Nephron (organoid): Measurements from ENCODE around the gene CCRL2.

Source experiments
- H3K27ac Mint-ChIP-seq, 3 experiments: 2 replicates each; pipeline ENCODE4 v1.8.0; 2020; ENCODE audit warnings: mixed read lengths in 3 of 3, mild to moderate bottlenecking in 2 of 3, moderate library complexity in 1 of 3
- H3K27me3 Mint-ChIP-seq: 2 replicates; pipeline ENCODE4 v1.8.0; 2021; ENCODE audit warnings: low read depth, mild to moderate bottlenecking, moderate library complexity, mixed read lengths
- H3K36me3 Mint-ChIP-seq: 2 replicates; pipeline ENCODE4 v1.8.0; 2020; ENCODE audit warnings: low read depth, mixed read lengths
- H3K4me1 Mint-ChIP-seq: 2 replicates; pipeline ENCODE4 v1.8.0; 2020; ENCODE audit warnings: mixed read lengths
- H3K4me3 Mint-ChIP-seq, 3 experiments: 2 replicates each; pipeline ENCODE4 v1.8.0; 2020; ENCODE audit warnings: mild to moderate bottlenecking in 3 of 3, mixed read lengths in 3 of 3, moderate library complexity in 2 of 3
- H3K9me3 Mint-ChIP-seq: 2 replicates; pipeline ENCODE4 v1.8.0; 2020; ENCODE audit warnings: mixed read lengths
- CTCF ChIP-seq, 3 experiments: fragments of 200-600 bp; sonication (generic); IDR thresholded peaks; one replicate each; pipeline ENCODE4 v1.5.0; 2021; ENCODE audit warnings: antibody characterized with exemption in 3 of 3; ENCODE audit not compliant: unreplicated experiment in 3 of 3

The CCRL2 gene

GRCh38 chr3:46370839-46371518, 36.1 kb upstream of the CCRL2 start, which contains the start of gene CCR5:
Gene CCR5, plus strand, starts transcription at chr3:46370946. Its CDS starts 1,957 bp downstream, at chr3:46372903.
- H3K36me3 Mint-ChIP-seq = no peaks in the 10 kb centered on the region
- no peaks in the 10 kb centered on the region for H3K9me3 Mint-ChIP-seq
- H3K27me3 Mint-ChIP-seq = peaks cover 44% of the 10 kb centered on the region
- peak within 1 kb of the TSS in 2 of 3 experiments; percentile 16 to 38 for H3K27ac Mint-ChIP-seq
- peaks cover 5% of the 10 kb centered on the region for H3K4me1 Mint-ChIP-seq
- TF ChIP-seq CTCF (IDR thresholded peaks at IDR 0.05; ENCODE audit: unreplicated experiment in 3 of 3) = no peak
- H3K4me3 Mint-ChIP-seq = no peak within 1 kb of the TSS

DNA sequence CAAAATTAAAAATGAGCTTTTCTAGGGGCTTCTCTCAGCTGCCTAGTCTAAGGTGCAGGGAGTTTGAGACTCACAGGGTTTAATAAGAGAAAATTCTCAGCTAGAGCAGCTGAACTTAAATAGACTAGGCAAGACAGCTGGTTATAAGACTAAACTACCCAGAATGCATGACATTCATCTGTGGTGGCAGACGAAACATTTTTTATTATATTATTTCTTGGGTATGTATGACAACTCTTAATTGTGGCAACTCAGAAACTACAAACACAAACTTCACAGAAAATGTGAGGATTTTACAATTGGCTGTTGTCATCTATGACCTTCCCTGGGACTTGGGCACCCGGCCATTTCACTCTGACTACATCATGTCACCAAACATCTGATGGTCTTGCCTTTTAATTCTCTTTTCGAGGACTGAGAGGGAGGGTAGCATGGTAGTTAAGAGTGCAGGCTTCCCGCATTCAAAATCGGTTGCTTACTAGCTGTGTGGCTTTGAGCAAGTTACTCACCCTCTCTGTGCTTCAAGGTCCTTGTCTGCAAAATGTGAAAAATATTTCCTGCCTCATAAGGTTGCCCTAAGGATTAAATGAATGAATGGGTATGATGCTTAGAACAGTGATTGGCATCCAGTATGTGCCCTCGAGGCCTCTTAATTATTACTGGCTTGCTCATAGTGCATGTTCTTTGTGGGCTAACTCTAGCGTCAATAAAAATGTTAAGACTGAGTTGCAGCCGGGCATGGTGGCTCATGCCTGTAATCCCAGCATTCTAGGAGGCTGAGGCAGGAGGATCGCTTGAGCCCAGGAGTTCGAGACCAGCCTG, 35.3 kb upstream of the CCRL2 start:
- no peak for TF ChIP-seq CTCF (IDR thresholded peaks at IDR 0.05; ENCODE audit: unreplicated experiment in 3 of 3)
- Mint-ChIP-seq H3K4me3 (no peak overlapping the region), H3K4me1 (peaks cover 5% of the 10 kb centered on the region), H3K36me3 (no peaks in the 10 kb centered on the region), H3K27ac (no peak overlapping the region), H3K9me3 (no peaks in the 10 kb centered on the region), H3K27me3 (peaks cover 41% of the 10 kb centered on the region)

GRCh38 chr3:46372492-46373359, 34.3 kb upstream of the CCRL2 start:
- Mint-ChIP-seq H3K27me3 (peaks cover 48% of the 10 kb centered on the region), H3K4me1 (peaks cover 5% of the 10 kb centered on the region), H3K9me3 (no peaks in the 10 kb centered on the region), H3K36me3 (no peaks in the 10 kb centered on the region), H3K27ac (no peak overlapping the region), H3K4me3 (no peak overlapping the region)
- TF ChIP-seq CTCF (IDR thresholded peaks at IDR 0.05; ENCODE audit: unreplicated experiment in 3 of 3) = peak in 1 of 3 experiments; percentile 26

DNA sequence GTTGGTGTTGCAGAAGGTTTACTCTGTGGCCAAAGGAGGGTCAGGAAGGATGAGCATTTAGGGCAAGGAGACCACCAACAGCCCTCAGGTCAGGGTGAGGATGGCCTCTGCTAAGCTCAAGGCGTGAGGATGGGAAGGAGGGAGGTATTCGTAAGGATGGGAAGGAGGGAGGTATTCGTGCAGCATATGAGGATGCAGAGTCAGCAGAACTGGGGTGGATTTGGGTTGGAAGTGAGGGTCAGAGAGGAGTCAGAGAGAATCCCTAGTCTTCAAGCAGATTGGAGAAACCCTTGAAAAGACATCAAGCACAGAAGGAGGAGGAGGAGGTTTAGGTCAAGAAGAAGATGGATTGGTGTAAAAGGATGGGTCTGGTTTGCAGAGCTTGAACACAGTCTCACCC, 32.3 kb upstream of the CCRL2 start:
- TF ChIP-seq CTCF (IDR thresholded peaks at IDR 0.05; ENCODE audit: unreplicated experiment in 3 of 3) = no peak
- H3K9me3 Mint-ChIP-seq = no peaks in the 10 kb centered on the region
- H3K4me3 Mint-ChIP-seq = no peak overlapping the region
- H3K27ac Mint-ChIP-seq = no peak overlapping the region
- peaks cover 47% of the 10 kb centered on the region for H3K27me3 Mint-ChIP-seq
- H3K4me1 Mint-ChIP-seq = peaks cover 10% of the 10 kb centered on the region
- H3K36me3 Mint-ChIP-seq = no peaks in the 10 kb centered on the region

- Mint-ChIP-seq H3K27ac (no peak overlapping the region), H3K36me3 (no peaks in the 10 kb centered on the region), H3K27me3 (peaks cover 47% of the 10 kb centered on the region), H3K4me1 (peaks cover 10% of the 10 kb centered on the region), H3K4me3 (no peak overlapping the region), H3K9me3 (no peaks in the 10 kb centered on the region)
- no peak for TF ChIP-seq CTCF (IDR thresholded peaks at IDR 0.05; ENCODE audit: unreplicated experiment in 3 of 3)
Observed at GRCh38 chr3:46375218-46375617, 31.8 kb upstream of the CCRL2 start.
